Measurements from ENCODE around the gene THAP8.

GRCh38 chr19:36006955-36007354 lies 47.1 kb downstream of the THAP8 start:
- no peak for TF ChIP-seq YY1 (tag by site-specific recombination; IDR thresholded peaks at IDR 0.05)
- TF ChIP-seq WT1 (tag by site-specific recombination; IDR thresholded peaks at IDR 0.05): no peak
- TF ChIP-seq ZNF324 (tag by site-specific recombination; IDR thresholded peaks at IDR 0.05): no peak

Measured in HEK293 (cell line).